Lung microvascular endothelial cell (primary cell): ENCODE measurements around the gene OLIG2. TPM values are rescaled to one million over a fixed set of nuclear protein-coding genes. Genes with fewer than 3 reads are reported as not detected.

Experiments used
- DNase-seq, 2 donors: peaks; one replicate each; pipeline versions ENCODE4 v3.0.0 to v3.0.0-alpha.2; 2010; ENCODE audit warnings: low read depth in 2 of 2
- total RNA-seq: library from RNA; depleted of rRNA; stranded (reverse); fragments of >200 nt; gene quantifications from 2 replicates; pipeline ENCODE4 v1.2.1, GENCODE V29; 2014

Gene OLIG2
- total RNA-seq, 1 donor from 2014 or later: not detected

GRCh38 chr21:33019885-33020557, 5.7 kb upstream of the OLIG2 start:
- no peak for DNase-seq

- no peak for DNase-seq
Measured at GRCh38 chr21:33020558-33021100, 5.1 kb upstream of the OLIG2 start.

DNA sequence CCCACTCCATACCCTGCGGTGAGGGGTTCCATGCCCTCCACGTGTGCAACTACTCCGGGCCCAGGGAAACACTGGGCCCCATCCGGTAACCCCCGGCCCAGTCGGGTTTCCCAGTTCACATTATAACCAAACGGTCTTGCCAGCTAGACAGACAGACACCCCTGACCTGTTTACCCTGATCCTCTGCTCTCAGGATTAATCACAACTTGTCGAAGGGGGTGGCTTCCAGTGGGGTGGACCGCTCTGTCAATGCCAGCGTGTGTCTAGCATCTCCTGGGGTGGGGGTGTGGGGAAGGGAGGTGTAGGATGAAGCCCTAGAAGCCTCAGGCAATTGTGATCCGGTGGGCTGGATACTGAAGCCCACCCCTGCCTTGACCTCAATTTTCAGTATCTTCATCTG, 4.6 kb upstream of the OLIG2 start:
- no peak for DNase-seq

- no peak for DNase-seq
Measured at GRCh38 chr21:33021667-33022066, 4.1 kb upstream of the OLIG2 start.

GRCh38 chr21:33022489-33022827, 3.3 kb upstream of the OLIG2 start:
- no peak for DNase-seq

DNA sequence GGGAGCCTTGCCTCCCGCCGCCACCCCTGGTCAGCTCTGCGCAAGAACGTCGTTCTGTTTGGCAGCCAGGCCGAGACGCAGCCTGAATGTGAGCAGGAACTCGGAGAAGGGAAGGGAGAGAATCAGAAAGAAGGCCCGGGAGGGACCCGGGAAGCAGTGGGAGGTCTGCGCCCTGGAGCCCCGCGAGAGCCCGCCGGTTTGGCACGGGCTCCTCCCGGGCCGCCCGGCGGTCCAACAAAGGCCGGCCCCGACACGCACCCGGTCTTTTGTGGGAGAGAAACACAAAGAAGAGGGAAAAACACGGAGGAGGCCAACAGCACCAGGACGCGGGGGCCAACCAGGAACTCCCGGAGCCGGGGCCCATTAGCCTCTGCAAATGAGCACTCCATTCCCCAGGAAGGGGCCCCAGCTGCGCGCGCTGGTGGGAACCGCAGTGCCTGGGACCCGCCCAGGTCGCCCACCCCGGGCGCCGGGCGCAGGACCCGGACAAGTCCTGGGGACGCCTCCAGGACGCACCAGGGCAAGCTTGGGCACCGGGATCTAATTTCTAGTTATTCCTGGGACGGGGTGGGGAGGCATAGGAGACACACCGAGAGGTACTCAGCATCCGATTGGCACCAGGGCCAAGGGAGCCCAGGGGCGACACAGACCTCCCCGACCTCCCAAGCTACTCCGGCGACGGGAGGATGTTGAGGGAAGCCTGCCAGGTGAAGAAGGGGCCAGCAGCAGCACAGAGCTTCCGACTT, 2.7 kb upstream of the OLIG2 start:
- DNase-seq: no peak

DNA sequence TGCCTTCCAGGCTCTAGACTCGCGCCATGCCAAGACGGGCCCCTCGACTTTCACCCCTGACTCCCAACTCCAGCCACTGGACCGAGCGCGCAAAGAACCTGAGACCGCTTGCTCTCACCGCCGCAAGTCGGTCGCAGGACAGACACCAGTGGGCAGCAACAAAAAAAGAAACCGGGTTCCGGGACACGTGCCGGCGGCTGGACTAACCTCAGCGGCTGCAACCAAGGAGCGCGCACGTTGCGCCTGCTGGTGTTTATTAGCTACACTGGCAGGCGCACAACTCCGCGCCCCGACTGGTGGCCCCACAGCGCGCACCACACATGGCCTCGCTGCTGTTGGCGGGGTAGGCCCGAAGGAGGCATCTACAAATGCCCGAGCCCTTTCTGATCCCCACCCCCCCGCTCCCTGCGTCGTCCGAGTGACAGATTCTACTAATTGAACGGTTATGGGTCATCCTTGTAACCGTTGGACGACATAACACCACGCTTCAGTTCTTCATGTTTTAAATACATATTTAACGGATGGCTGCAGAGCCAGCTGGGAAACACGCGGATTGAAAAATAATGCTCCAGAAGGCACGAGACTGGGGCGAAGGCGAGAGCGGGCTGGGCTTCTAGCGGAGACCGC, 2.0 kb upstream of the OLIG2 start:
- no peak for DNase-seq

- no peak for DNase-seq
Measured at GRCh38 chr21:33024201-33025103, 1.3 kb upstream of the OLIG2 start.

GRCh38 chr21:33025106-33025488, 638 bp upstream of the OLIG2 start:
- DNase-seq: no peak

- DNase-seq: no peak
Measured at GRCh38 chr21:33026443-33026858, 716 bp downstream of the OLIG2 start.

DNA sequence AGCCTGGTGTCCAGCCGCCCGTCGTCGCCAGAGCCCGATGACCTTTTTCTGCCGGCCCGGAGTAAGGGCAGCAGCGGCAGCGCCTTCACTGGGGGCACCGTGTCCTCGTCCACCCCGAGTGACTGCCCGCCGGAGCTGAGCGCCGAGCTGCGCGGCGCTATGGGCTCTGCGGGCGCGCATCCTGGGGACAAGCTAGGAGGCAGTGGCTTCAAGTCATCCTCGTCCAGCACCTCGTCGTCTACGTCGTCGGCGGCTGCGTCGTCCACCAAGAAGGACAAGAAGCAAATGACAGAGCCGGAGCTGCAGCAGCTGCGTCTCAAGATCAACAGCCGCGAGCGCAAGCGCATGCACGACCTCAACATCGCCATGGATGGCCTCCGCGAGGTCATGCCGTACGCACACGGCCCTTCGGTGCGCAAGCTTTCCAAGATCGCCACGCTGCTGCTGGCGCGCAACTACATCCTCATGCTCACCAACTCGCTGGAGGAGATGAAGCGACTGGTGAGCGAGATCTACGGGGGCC, 1.2 kb downstream of the OLIG2 start:
- peak; percentile 18 to 20 for DNase-seq

DNA sequence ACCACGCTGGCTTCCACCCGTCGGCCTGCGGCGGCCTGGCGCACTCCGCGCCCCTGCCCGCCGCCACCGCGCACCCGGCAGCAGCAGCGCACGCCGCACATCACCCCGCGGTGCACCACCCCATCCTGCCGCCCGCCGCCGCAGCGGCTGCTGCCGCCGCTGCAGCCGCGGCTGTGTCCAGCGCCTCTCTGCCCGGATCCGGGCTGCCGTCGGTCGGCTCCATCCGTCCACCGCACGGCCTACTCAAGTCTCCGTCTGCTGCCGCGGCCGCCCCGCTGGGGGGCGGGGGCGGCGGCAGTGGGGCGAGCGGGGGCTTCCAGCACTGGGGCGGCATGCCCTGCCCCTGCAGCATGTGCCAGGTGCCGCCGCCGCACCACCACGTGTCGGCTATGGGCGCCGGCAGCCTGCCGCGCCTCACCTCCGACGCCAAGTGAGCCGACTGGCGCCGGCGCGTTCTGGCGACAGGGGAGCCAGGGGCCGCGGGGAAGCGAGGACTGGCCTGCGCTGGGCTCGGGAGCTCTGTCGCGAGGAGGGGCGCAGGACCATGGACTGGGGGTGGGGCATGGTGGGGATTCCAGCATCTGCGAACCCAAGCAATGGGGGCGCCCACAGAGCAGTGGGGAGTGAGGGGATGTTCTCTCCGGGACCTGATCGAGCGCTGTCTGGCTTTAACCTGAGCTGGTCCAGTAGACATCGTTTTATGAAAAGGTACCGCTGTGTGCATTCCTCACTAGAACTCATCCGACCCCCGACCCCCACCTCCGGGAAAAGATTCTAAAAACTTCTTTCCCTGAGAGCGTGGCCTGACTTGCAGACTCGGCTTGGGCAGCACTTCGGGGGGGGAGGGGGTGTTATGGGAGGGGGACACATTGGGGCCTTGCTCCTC, 1.9 kb downstream of the OLIG2 start:
- no peak for DNase-seq

- no peak for DNase-seq
Measured at GRCh38 chr21:33028287-33028670, 2.5 kb downstream of the OLIG2 start.

DNA sequence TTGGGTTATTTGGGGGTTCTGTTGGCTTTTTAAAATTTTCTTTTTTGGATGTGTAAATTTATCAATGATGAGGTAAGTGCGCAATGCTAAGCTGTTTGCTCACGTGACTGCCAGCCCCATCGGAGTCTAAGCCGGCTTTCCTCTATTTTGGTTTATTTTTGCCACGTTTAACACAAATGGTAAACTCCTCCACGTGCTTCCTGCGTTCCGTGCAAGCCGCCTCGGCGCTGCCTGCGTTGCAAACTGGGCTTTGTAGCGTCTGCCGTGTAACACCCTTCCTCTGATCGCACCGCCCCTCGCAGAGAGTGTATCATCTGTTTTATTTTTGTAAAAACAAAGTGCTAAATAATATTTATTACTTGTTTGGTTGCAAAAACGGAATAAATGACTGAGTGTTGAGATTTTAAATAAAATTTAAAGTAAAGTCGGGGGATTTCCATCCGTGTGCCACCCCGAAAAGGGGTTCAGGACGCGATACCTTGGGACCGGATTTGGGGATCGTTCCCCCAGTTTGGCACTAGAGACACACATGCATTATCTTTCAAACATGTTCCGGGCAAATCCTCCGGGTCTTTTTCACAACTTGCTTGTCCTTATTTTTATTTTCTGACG, 3.1 kb downstream of the OLIG2 start:
- no peak for DNase-seq

GRCh38 chr21:33029385-33029921, 3.7 kb downstream of the OLIG2 start:
- no peak for DNase-seq

DNA sequence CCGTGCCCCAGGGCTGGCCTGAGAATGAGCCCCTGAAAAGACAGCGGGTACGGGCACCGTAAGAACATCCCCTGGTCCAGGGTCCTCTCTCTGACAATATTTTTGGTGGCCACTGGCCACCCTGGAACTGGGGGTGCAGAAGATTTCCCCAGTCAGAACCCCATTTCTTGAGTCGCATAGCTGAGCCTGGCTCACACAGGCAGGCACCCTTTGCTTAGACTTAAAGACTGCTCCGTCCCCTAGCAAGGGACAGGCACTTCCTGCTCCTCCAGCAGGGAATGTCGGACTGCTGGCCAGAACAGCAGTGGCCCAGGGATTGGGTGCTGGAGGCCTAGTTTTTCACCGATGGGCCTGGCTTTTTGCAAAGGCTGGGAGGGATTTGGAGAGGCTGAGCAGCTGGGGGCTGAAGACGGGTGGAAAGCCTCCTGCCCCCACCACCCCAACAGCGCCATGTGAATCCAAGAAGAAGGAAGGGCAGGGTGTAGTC, 4.3 kb downstream of the OLIG2 start:
- DNase-seq: no peak

DNA sequence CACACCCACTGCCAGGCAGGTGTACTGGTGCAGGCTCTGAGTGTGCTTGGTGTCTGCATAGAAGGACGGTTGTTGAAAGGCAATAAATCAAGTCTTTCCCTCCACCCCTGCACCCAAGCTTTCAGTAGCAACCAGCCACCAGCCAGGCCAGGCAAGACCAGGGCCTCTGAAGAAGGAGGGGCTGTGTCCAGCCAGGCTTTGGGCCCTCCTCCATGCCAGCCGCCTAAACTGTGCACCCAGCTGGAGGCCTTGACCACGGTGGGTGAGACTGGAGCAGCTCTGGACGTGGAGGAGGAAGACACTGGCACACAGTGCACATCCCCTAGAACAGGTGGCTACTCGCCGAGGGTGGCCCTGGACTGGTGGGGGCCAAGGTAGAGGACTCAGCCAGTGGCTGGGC, 4.9 kb downstream of the OLIG2 start:
- DNase-seq: no peak

GRCh38 chr21:33031152-33031911, 5.6 kb downstream of the OLIG2 start:
- no peak for DNase-seq
